CMK (cell line): Measurements from ENCODE around the gene LAMC3.

ENCODE experiments used
- DNase-seq: peaks from one replicate; pipeline ENCODE4 v3.0.0-alpha.2; 2010; ENCODE audit warnings: low read depth

LAMC3 gene

DNA sequence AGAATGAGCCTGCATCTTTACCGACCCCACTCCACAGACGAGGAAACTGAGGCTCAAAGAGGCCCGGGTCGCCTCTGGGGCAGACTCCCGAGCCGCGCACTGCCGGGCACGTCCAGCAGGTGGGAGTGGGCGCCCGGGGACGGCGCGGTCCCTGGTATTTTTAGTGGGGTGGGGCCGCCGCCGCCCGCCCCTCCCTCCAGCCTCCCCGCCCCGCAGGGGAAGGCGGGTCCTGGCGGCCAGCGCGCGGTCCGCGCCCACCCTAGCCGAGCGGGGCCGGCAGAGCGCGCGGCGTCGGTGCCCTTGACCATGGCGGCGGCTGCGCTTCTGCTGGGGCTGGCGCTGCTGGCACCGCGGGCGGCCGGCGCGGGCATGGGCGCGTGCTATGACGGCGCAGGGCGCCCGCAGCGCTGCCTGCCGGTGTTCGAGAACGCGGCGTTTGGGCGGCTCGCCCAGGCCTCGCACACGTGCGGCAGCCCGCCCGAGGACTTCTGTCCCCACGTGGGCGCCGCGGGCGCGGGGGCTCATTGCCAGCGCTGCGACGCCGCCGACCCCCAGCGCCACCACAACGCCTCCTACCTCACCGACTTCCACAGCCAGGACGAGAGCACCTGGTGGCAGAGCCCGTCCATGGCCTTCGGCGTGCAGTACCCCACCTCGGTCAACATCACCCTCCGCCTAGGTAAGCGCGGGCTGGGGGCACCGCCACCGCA, at the start of gene LAMC3:
TSS of gene LAMC3 (plus strand) at position 266 of the 710 bp plus-strand sequence. CDS start at position 307, 41 bp downstream.
- DNase-seq, result no peak

DNA sequence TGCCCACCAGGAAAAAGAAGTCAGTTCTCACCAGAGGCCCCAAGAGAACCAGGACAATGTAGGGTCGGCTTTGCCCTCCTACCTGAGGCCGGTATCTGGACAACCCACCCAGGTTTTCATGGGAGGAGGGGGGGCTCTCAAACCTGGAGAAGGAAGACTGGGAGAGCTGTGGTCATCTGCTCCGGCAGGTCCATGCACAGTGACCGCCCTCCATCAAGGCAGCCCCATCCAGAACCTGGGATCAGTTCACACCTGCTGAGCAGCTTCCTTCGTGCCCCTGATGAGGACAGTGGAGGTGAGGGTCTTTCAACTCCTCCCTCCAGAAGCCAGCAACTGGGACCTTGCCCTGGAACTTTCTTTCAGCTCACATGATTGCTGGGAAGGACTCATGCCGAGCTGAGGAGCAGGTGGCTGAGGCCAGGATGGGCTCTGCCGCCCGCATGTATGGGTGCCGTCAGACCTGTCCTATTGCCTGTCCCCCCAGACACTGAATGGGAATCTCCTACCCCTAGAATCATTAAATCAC, 49.1 kb upstream of the LAMC3 start:
- DNase-seq, result no peak

DNA sequence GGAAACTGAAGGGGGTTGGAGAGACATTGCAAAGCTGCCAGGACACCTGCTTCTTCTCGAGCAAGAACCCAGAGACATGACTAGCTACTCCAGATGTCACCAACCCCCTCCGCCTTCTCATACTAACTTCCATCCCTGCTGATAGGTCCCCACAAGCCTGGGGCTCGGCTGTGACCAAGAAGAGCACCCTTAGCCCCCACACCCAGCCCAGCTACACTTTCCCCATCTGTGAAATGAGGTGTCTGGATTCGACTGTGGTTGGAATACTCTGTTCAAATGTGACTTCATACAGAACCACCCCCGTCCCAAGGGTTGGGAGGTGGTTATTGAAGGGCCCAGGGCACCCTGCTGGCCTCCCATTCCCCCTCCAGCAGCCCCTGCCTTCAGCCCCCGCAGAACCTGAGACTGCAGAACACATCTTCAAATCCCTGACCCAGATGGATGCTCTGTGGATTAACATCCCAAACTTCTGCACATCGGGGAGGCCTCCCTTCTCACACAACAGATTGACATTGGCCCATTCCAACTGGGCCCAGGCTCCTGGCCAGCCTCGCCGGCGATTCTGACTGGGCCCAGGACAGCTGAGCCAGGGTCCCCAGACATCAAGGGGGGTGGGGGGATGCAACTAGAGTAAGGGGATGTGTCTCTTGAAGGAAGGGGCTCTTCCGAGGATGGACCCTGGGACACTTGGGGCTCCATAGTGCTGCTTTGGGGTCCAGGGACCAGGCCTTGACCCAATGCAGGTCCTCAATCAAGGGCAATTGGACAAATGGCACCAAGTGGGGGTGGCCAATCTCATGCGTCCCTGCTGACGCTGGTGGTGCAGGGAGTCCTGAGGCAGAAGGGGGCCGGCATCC, 48.2 kb upstream of the LAMC3 start:
- no peak for DNase-seq

DNA sequence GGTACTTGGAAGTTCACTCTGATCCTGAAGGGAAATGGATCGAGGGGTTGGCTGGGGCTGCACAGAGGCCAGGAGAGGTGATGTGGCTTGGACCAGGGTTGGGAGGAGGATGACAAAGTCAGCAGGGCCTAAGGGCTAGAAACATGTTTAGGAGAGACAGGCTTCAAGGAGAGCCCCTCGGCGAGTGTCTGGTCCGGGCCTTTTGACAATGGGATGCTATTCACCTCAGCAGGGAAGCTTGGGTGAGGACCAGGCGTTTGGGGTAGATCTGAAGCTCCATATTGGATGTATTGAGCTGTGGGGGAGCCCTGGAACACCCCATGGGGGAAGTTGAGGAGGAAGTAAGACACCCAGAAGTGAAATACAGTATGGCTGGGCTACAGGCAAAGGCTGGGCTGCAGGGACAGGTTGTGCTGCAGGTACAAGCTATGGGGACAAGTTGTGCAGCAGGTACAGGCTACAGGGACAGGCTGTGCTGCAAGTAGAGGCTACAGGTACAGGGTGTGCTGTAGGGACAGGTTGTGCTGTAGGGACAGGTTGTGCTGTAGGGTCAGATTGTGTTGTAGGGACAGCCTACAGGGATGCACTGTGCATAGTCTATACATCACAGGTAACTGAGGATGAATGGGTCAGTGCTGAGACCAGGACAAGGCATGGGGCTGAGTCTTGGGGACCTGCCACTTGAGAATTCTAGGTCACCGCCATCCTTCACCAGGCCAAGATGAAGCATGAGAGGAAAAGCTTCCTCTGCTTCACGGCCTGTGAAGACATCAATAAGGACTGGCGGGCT, 47.3 kb upstream of the LAMC3 start:
- no peak for DNase-seq

DNA sequence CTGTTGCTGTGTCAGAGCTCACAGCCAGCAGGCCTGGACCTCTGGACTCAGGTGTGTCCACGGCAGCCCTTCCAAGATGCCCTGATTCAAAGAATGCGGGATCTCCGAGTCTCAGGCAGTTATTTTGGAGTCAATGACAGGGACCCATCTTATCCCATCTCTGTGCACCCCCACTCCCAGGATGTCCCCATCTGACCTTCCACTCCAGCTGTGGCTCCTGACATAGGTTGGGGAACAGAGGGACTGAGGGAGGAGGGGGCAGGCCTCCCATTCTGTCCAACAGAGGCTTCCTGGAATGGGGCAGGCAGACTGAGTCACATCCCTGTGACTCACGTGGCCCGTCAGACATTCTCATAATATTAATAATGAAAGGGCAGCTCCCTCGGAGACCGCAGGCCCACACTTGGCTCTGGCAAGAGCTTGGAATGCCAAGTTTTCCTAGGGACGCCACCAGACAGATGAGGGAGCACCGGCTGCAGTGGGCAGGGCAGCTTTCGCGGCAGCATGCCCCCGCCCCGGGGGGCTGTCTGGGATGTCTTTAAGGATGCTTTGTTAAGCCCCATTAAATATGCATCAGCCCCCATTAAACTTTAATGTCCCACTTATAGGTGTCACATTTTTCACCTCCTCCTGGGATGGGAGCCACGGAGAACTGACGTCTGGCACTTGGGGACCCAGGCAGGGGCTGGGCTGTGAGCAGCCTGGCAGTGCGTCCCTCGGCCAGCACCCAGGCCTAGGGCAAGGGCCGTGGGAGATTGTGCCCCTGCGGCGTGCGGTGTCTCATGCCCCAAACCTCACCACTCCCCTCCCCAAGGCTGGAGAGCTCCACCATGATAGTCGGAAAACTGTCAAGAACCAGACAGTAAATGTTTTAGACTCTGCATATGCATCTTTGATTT, 46.3 kb upstream of the LAMC3 start:
- DNase-seq, result no peak

DNA sequence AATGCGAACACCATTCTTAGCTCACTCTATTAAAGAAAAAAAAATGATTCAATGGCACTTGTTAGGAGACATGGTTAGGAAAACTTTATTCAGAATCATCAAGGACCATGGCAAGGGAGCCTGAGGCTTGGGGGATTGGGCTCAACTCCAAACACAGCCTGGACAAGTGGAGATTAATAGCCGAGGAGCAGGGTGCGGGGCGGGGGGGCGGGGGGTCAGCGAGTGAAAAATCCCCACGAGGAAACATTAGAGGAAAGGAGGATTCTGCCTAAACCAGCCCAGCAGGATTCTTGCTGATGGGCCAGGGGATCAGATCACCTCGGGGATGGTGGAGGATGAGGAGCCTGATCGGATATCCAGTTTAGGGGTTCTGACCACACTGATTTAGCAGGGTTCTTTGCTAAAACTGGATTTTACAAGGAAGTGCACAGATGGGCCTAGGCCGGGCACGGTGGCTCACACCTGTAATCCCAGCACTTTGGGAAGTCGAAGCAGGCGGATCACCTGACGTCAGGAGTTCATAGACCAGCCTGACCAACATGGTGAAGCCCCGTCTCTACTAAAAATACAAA, 45.6 kb upstream of the LAMC3 start:
- DNase-seq, result no peak

DNA sequence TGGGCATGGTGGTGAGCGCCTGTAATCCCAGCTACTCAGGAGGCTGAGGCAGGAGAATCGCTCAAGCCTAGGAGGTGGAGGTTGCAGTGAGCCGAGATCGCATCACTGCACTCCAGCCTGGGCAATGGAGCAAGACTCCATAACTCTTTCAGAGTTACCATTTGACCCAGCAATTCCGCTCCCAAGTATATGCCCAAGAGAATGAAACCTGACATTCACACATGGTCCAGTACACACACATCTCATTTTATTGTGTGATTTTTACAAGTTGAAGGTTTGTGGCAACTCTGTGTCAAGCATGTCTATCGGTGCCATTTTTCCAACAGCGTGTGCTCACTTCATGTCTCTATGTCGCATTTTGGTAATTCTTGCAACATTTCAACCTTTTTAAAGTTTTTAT, 45.1 kb upstream of the LAMC3 start:
- no peak for DNase-seq

DNA sequence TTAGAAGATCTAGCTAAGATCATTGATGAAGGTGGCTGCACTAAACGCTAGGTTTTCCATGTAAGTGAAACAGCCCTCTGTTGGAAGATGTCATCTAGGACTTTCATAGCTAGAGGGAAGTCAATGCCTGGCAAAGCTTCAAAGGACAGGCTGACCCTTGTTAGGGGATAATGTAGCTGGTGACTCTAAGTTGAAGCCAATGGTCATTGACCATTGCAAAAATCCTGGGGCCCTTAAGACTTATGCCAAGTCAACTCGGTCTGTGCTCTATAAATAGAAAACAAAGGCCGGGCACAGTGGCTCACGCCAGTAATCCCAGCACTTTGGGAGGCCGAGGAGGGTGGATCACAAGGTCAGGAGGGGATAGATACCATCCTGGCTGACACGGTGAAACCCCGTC, 43.3 kb upstream of the LAMC3 start:
- DNase-seq, result no peak

DNA sequence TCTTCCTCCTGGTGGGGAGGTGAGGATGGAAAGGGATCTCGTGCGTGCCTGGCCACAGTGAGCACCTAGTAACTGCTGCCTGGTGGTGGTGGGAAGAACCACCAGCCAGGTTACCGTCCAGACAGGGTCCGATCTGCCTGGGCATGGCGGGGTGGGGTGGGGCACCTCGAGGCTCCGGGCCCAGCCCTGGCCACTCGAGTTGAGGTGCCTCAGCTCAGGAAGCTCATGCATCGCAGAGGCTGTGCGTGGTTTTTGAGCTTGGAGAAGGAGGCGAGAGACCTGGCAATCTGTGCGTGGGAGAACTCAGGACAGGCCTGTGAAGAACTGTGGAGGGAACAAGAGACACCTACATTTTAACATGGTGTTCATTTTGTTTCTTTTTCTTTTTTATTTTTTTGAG, 38.9 kb upstream of the LAMC3 start:
- DNase-seq, result no peak

DNA sequence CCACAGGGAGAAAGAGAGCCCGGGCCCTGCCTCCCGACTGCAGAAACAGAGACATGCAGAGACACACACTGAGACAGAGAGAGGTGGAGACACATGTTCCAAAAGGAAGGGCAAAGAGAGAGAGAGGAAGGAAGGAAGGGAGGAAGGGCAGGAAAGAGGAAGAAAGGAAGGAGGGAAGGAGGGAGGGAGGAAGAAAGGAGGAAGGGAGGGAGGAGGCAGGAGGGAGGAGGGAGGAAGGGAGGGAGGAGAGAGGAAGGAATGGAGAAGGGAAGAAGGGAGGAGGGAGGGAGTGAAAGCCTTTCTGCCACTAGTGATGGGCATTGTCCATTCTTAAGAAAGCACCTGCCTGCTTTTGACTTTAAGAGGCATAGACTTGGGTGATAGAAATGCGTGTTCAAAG, 38.1 kb upstream of the LAMC3 start:
- DNase-seq, result no peak

DNA sequence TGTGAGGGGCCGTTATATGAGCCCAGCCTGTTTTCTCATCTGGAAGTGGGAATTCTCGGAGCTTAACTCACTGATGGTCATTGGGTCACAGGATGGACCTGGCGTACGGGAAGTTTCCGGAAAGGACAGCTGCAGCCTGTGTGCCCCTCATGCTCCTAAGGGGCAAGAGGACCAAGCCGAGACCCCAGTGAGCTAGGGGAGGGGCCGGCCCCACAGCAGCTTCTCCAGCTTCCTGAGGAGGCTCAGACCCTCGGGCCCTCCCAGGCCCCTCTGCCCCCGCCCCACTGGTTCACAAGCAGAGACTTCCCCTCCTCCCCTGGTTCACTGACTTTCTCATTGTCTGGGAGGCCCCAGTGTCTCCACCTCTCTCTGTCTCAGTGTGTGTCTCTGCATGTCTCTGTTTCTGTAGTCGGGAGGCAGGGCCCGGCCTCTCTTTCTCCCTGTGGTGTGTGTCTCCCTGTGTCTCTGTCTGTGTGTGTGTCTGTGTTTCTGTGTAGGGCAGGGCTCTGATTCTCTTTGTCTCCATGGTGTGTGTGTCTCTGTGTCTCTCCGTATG, 37.6 kb upstream of the LAMC3 start:
- DNase-seq, result no peak

DNA sequence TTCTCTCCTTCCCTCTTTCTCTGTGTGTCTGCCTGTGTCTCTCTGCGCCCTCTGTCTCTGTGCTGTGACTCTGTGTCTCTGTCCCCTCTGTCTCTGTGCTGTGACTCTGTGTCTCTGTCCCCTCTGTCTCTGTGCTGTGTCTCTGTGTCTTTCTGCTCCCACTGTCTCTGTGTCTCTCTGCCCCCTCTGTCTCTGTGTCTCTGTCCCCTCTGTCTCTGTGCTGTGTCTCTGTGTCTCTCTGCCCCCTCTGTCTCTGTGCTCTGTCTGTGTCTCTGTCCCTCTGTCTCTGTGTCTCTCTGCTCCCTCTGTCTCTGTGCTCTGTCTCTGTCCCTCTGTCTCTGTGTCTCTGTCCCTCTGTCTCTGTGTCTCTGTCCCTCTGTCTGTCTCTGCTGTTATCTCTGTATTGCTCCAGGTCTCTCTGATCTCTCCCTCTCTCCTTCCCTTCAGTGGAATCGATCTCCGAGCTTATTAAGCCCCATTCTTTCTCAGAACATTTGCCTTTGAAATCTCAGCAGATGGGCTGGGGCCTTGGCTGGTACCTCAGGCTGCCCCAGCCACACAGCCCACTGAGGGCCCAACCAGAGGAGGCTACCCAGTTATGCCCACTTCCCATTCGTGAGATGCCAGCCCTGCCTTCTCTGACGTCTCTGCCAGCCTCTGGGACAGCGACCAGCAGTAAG, 36.6 kb upstream of the LAMC3 start:
- DNase-seq, result no peak

DNA sequence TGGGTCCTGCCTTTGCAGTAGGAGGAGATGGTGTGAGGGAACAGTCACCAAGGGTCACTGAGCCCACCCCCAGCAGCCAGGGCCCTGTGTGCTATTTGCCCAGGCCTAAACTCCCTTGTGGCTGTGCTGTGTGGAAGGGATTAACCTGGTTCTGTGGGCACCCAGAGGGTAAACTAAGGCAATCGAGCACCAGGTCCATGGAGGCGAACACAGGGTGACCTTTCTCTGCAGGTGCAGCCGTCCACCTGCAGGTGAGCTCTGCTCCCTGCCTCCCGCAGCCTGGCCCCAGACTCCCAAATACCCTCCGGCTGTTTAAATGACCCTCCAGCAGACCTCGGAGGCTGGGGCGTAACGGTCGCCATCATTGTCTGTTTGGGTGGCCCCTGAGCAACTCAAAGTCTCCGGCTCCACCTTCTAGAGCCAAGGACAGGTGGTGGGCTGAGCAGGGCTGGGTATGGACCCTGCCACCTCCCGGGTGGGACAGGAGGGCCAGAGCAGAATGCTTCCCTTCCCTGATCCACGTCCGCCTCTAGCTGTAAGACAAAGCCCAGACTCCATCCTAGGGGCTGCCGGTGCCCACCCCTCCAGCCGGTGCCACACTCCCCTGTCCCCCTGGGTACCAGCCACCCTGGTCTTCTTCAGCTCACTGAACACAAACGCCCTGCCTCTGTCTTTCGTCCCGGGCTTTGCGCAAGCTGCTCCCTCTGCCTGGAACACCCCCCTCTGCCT, 35.9 kb upstream of the LAMC3 start:
- DNase-seq, result no peak

DNA sequence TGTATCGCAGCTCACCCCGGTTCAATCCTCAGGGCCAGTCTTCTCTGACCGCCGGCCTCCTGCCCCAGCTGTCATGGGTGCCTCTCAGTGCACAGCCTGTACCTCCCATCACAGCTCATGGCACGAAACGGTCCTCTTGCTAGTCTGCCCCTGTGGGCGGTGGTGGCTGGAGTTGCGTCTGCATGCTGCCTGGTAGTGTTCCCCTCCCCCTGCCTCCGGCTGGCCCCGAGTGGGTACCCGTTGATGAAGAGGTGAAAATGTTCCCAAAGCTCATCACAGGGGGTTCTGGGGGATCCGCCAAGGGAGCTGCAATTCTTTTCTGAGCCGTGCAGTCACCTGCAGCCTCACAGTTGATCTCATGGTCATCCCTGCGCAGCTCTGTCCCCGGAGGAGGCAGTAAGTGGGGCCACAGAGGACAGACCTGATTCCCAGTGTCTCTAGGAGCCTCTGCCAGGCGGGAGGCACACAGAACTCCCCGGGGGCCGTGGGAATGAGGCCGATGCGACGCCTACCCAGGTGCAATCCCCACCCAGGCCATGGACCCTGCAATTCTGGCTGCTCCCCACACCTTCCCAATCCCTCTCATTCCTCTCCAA, 35.2 kb upstream of the LAMC3 start:
- DNase-seq, result no peak

DNA sequence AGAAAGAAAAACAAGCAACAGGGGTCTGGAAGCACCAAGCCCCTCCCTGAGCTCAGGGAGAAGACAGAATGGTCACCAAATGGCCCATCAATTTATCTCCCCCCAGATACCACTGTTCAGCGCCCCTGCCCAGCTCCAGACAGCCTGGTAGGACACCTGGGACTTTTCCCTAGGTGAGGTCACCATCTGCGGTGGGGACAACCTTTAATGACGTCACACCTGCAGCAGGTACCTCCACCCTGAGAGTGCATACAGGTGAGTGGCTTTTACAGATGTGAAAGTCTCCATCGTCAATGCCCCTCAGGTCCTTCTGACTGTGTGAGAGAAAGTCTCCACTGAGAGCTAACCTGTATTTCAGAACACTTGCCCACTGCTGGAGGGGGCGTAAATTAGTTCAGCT, 34.3 kb upstream of the LAMC3 start:
- no peak for DNase-seq

DNA sequence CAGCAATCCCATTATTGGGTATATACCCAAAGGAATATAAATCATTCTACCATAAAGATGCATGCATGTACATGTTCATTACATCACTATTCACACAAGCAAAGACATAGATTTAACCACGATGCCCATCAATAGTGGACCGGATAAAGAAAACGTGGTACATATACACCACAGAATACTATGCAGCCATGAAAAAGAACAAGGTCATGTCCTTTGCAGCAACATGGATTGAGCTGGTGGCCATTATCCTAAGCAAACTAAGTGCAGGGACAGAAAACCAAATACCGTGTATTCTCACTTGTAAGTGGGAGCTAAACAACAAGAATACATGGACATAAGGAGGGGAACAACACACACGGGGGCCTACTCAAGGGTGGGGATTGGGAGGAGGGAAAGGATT, 33.8 kb upstream of the LAMC3 start:
- no peak for DNase-seq

DNA sequence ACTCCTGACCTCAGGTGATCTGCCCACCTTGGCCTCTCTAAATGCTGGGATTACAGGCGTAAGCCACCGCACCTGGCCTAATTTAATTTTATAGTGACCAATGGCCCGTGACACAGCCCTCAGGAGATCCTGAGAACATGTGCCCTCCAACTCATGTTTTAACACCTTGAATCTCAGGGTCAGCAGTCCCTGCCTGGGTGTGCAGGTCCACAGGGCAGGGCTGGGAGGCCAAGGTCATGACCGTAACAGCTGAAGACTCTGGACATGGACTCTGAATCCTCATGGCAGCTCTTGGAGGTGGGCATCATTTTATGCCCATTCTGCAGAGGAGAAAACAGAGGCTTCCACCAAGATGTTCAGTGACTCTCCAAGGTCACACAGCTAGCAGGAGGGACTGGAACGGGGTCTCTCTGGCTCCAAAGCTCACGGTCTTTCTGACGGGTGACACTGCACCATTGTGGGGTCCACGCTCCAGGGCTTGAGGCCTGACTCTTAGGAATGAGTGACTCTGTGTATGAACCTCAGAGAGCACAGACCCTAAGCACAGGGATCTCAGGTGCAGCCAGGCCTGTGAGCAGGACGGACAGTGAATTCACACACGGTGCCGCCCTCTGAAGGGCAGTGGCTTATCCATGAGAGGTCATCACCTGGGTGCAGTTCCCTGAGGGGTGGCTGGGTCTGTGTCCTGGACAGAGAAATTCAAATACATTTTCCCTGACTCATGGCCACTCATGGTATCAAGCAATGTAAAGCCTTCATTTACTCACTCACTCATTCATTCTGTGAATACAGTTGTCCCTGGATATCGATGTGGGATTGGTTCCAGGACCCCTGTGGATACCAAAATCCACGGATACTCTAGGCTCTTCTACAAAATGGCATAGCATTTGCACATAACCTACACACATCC, 32.8 kb upstream of the LAMC3 start:
- no peak for DNase-seq

DNA sequence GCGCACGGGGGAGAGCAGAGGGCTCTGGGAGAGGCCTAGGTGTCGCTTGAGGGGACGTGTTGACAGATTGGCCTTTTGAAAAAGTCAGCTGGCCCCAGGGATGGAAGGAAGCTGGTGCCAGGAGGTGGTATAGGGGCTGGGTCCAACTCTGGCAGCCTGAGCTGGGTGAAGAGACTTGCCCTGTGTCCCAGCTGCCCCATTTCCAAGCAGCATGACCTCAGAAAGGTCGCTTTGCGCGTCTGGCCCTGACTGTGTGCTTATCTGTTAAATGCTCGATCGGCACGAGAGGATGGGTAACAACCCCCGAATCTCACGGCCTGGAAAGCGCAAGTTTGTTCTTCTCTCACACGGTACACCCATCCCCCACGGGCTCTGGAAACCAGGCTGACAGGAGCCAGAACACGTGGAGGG, 31.2 kb upstream of the LAMC3 start:
- no peak for DNase-seq
